ENCODE measurements around the gene SHANK3.
A peak's percentile ranks its signal among the peaks of the same experiment; 100 is the strongest.

GRCh38 chr22:50700387-50701075, 27.9 kb downstream of the SHANK3 start:
- peak in 1 of 4 donors; percentile 29 for TF ChIP-seq CTCF (IDR thresholded peaks at IDR 0.05)
- peak; percentile 73 for TF ChIP-seq POLR2A (IDR thresholded peaks at IDR 0.05)
